HFFc6 (cell line): ENCODE data around the gene AOPEP. TPM values are rescaled to one million over a fixed set of nuclear protein-coding genes. Genes with fewer than 3 reads are reported as not detected.
A peak's percentile ranks its signal among the peaks of the same experiment; 100 is the strongest.

Source experiments
- DNase-seq: peaks from one replicate; pipeline ENCODE4 v3.0.0-alpha.2; 2018
- H3K27ac Mint-ChIP-seq: 2 replicates; pipeline ENCODE4 v1.8.0; 2020; ENCODE audit warnings: mild to moderate bottlenecking, mixed read lengths
- H3K27me3 Mint-ChIP-seq: 2 replicates; pipeline ENCODE4 v1.8.0; 2021; ENCODE audit warnings: mild to moderate bottlenecking, moderate library complexity, mixed read lengths; ENCODE audit not compliant: insufficient read depth
- H3K36me3 Mint-ChIP-seq: 2 replicates; pipeline ENCODE4 v1.8.0; 2021; ENCODE audit warnings: low read depth, mixed read lengths
- H3K4me1 Mint-ChIP-seq: 2 replicates; pipeline ENCODE4 v1.8.0; 2020; ENCODE audit warnings: low read depth, mixed read lengths
- H3K4me3 Mint-ChIP-seq: 2 replicates; pipeline ENCODE4 v1.8.0; 2020; ENCODE audit warnings: mild to moderate bottlenecking, moderate library complexity, mixed read lengths
- H3K9me3 Mint-ChIP-seq: 2 replicates; pipeline ENCODE4 v1.8.0; 2020; ENCODE audit warnings: mild to moderate bottlenecking, mixed read lengths
- CTCF ChIP-seq: fragments of 200-600 bp; sonication (generic); IDR thresholded peaks from 2 replicates; pipeline ENCODE4 v1.5.0; 2021; ENCODE audit warnings: antibody characterized with exemption, mild to moderate bottlenecking
- total RNA-seq, 6 experiments: library from RNA; stranded (reverse); fragmentation: NEBNext Ultra II Directional; extraction: Animal tissue kit (Norgen Biotek cat#: 25700); gene quantifications; 2 replicates in 1 of 6; 3 replicates in 5 of 6; pipeline ENCODE4 v1.2.3, GENCODE V29; 2021

Gene AOPEP
- total RNA-seq, 6 experiments from 2014 or later: 32.2 to 46.6 (median 36.3) TPM

DNA sequence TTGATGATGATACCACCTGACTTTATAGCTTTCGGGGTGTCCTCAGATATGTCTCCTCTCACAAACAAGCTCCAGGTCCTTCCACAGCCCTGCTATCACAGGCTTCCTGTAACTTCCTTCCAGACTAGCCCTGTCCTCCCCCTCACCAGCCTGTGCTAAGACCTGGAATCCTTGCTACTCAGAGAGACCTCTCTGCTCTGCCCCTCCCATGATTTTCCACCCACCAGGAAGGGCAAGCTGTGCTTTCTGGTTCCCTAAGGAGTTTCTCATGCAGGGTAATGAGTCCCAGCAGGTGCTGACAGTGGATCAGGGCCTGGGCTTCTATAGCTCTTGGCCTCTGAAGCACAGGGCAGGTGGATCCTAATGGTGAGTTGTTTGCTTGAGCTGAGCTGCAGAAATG, 86.9 kb downstream of the AOPEP start:
- peaks cover 4% of the 10 kb centered on the region; the same call in 1 of the 2 replicates for H3K27me3 Mint-ChIP-seq
- no peaks in the 10 kb centered on the region for H3K9me3 Mint-ChIP-seq
- peaks cover 14% of the 10 kb centered on the region for H3K36me3 Mint-ChIP-seq
- H3K4me1 Mint-ChIP-seq: peaks cover 47% of the 10 kb centered on the region
- no peak for TF ChIP-seq CTCF
- peak overlapping the region; percentile 17; the same call in 1 of the 2 replicates for H3K27ac Mint-ChIP-seq
- H3K4me3 Mint-ChIP-seq: no peak overlapping the region
- DNase-seq: no peak

- Mint-ChIP-seq H3K4me1 (peaks cover 55% of the 10 kb centered on the region), H3K27me3 (peaks cover 3% of the 10 kb centered on the region), H3K27ac (peak overlapping the region; percentile 72), H3K4me3 (peak overlapping the region; percentile 31; the same call in 1 of the 2 replicates), H3K36me3 (peaks cover 14% of the 10 kb centered on the region), H3K9me3 (no peaks in the 10 kb centered on the region)
- DNase-seq: no peak
- no peak for TF ChIP-seq CTCF
These were observed 91.0 kb downstream of the AOPEP start for GRCh38 chr9:94817291-94818177.

GRCh38 chr9:94818178-94818541, 91.7 kb downstream of the AOPEP start:
- peak; percentile 42 for DNase-seq
- no peak for TF ChIP-seq CTCF
- Mint-ChIP-seq H3K4me3 (peak overlapping the region; percentile 31; the same call in 1 of the 2 replicates), H3K9me3 (no peaks in the 10 kb centered on the region), H3K36me3 (peaks cover 15% of the 10 kb centered on the region), H3K27ac (peak overlapping the region; percentile 72), H3K4me1 (peaks cover 55% of the 10 kb centered on the region), H3K27me3 (peaks cover 3% of the 10 kb centered on the region)

DNA sequence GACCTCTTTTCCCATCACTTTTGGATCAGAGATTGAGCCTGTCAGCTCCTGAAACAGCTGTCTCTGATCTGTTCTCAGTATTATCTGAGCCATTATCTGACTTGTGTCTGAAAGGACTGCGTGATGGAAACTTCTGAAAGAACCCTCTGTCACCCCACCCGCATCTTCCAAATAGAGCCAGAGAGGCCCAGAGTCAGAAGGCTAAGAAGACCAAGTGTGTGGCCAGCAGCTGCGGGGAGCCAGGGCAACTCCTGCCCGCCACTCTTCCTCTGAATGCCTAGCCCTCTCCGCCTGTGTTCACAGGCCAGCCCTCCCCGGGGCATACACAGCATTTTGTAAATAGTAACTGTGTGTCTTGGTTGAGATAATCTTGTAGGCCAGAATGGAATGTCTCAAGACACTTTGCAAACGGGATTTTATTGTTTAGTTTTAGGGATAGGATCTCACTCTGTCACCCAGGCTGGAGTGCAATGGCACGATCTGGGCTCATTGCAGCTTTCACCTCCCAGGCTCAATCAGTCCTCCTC, 92.7 kb downstream of the AOPEP start:
- no peak for DNase-seq
- peak overlapping the region; percentile 71; the same call in 1 of the 2 replicates for H3K27ac Mint-ChIP-seq
- H3K36me3 Mint-ChIP-seq: peaks cover 17% of the 10 kb centered on the region
- no peak for TF ChIP-seq CTCF
- peaks cover 3% of the 10 kb centered on the region for H3K27me3 Mint-ChIP-seq
- no peaks in the 10 kb centered on the region for H3K9me3 Mint-ChIP-seq
- H3K4me1 Mint-ChIP-seq: peaks cover 51% of the 10 kb centered on the region
- peak overlapping the region; percentile 36; the same call in 1 of the 2 replicates for H3K4me3 Mint-ChIP-seq

DNA sequence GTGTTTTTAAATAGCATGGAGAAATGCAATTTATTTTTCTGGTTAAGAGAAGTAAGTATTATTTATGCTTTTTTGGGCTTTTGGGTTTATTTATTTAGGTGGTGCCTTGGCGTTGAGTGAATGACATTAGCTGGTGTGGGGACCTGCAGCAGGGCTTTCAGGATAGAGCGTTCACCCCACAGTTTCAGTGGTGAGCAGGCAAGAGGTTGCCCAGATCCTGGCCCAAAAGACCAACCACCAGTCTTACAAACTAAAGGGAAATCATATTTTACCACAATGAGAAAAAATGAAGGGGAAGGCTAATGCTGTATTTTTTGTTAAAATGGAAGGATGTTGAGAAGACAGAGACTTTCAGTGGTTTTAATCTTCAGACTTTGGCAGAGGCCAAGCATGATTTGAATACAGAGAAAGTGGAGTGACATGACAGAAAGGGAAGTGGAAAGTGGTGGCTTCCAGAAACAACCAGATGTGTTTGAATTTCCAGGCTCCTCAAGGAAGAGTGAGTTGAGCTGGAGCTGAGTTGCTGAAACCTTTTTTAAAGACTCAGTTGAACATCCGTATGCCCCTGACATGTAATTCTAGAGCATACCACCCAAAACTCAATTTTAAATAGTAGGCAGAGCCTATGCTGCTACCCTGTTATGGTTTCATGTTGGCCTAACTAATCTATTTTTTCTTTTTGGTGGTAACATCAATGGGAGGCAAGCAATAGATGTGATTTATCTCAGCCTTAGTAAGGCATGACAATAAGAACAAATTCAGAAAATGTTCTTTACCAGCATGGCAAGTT, 94.8 kb downstream of the AOPEP start:
- no peak for TF ChIP-seq CTCF
- H3K4me1 Mint-ChIP-seq: peaks cover 51% of the 10 kb centered on the region
- H3K27ac Mint-ChIP-seq: no peak overlapping the region
- no peaks in the 10 kb centered on the region for H3K9me3 Mint-ChIP-seq
- peaks cover 20% of the 10 kb centered on the region for H3K36me3 Mint-ChIP-seq
- H3K27me3 Mint-ChIP-seq: peaks cover 3% of the 10 kb centered on the region
- no peak overlapping the region for H3K4me3 Mint-ChIP-seq
- DNase-seq: no peak
